Stimulated activated CD8-positive, alpha-beta memory T cell treated with anti-CD3 and anti-CD28 coated beads, Interleukin-12 subunit alpha, Interleukin-12 subunit beta, amount 100 ng/mL, for 1 hour (primary cell): Measurements from ENCODE around the gene SOBP.

ENCODE experiments used
- DNase-seq: peaks from one replicate; pipeline ENCODE4 v3.0.0-alpha.2; 2020; ENCODE audit warnings: low read depth

SOBP gene

DNA sequence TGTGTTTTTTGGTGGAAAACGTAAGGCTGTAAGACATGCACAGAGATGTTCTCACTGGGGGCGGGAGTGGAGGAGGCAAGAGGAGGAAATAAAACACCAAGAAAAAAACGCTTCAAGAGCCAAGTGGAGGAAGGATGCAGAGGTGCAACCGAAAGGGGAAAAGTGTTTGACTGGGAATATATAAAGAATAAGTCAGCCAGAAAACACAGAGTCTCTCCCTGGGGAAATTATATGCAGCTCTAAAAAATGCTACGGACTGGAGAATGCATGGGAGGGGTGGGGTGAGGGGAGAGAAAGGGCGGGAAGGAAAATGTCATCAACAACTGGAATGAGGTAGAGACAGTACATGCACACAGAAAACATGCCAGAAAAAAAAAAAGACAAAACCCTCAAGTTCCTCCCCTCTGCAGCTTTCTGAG, 200.7 kb downstream of the SOBP start:
- no peak for DNase-seq

- no peak for DNase-seq
Observed at GRCh38 chr6:107691062-107691751, 201.3 kb downstream of the SOBP start.

DNA sequence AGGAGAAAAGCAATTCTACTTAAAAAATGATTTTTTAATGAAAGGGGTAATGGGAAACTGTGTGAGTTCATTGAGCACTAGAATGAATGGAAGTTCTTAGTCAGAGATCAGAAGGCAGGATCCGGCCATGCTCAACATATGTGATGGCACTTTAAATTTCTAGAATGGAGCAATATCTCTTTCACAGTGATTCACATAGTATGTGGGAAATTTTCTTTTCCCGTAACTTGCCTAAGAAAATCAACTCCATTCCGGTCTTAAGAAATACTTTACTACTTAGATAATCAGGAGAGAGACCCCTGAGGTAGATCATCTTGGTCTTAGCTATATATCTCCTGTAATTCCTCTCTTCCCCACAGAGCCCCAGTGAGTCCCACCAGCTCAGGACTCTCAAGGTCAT, 202.4 kb downstream of the SOBP start:
- no peak for DNase-seq

DNA sequence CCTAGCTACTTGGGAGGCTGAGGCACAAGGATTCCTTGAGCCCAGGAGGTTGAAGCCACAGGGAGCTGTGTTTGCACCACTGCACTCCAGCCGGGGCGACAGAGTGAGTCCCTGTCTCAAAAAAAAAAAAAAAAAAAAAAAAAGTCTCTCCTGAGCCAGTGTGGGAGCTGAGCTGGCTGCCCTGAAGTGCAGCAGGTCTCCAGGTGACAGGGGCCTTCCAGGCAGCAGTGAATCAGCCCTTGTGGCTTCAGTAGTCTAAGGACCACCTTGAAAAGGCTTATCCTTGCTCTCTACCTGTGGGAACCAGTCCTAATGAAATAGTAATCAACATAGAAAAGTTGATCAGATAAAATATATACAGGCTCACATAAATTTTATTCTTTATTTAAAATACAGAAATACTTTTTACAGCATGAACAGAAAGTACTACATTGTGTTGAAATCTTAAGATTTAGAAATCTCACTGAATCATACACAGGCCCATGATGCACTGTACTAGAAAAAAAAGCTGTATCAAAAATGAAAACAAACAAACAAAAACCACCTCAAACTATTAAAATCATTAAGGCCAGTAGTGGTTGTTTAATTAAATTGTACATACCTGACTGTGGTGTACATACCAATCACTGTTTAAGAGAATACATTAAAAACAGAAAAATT, 205.3 kb downstream of the SOBP start:
- DNase-seq: no peak

DNA sequence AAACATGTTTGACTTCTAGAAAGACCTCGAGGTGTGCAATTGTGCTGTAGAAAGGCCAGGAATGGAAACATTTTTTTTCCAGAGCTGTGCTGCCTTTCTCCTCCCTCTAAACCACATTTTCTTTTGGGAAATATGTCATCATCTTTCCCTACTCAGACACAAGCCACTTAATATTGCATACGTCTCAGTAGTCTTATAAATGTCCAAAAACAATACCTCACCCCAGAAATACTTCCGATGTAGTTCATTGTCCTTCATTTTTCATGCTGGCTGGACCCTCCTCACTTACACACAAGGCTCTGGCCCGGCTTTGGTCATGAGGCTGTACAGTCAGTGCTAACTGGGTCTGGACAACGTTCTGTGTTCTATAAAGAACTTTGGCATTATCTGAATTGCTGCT, 207.8 kb downstream of the SOBP start:
- no peak for DNase-seq

- no peak for DNase-seq
Observed at GRCh38 chr6:107698146-107698545, 208.2 kb downstream of the SOBP start.

DNA sequence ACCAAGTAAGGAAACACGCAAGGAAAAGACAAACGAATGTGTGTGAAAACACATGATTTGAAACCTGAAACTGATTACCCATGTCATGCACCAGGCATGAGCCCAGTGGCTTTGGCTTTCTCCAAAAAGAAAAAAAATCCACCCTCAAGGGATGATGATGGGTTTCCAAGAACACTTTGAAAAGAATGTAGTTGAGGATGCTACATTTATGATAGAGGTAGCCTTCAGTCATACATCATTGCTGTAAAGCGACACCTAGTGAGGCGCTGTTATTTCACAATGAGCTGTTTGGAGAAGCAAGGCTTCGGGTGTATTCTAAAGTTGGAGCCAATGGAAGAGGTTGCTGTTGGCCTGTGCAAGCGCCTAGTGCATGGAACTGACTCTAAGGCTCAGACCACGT, 209.3 kb downstream of the SOBP start:
- no peak for DNase-seq

DNA sequence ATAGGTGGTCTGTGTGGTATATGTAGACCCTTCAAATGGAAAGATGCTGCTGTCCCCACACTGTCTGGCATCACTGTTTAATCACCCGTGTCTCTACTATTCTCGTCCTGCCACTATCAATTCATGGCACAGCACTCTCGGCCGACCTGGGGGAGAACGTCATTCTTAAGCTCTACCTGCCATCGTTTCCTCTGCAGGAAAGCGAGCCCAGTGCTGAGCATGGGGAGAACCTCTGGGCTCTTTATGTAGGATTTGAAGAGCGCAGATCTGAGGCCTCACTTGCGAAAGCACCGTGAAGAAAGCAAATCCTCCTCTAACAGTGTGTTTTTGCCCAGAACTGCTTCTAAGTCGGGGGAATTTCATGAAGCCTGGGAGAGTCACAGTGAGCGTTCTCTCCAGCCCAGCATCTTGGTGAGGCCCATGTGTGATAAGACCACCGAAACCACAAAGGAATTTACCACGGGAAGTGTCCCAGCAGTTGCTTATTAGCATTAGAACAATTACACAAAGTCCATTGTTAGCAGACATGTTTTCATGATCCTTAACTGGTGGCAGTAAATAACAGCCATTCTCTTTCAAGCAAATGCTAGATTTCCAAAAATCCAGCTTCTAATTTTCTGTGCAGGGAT, 209.9 kb downstream of the SOBP start:
- DNase-seq: no peak

GRCh38 chr6:107703606-107704005, 213.7 kb downstream of the SOBP start:
- no peak for DNase-seq

DNA sequence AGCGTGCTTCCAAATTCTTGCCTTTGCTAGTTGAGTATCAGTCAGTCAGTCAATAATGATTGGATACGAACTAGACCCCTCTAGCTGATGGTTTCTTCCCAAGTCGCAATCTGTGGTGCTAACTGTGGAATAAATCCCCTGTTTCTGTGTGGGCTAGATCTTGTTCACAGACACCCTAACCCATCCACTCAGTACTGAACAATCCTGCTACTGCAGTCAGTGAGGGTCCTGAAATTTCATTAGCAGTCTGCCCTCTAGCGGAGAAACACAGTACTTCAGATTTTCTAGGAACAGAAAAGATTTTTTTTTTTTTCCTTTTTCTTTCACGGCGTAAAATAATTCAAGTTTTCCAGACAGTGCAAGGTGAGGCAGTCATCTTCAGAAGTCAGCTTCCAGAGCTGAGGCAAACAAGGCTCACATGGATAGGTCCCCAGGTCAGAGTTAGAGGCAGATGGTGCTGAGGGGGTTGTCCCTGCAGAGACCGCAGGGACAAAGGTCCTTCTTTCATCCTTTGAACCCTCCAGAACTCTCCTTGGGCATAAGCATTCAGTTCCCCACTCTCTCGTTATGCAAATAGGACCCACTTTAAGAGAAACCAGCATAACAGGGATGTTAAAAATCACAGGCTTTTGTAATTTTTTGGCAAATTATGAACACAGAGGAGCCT, 214.6 kb downstream of the SOBP start:
- no peak for DNase-seq

DNA sequence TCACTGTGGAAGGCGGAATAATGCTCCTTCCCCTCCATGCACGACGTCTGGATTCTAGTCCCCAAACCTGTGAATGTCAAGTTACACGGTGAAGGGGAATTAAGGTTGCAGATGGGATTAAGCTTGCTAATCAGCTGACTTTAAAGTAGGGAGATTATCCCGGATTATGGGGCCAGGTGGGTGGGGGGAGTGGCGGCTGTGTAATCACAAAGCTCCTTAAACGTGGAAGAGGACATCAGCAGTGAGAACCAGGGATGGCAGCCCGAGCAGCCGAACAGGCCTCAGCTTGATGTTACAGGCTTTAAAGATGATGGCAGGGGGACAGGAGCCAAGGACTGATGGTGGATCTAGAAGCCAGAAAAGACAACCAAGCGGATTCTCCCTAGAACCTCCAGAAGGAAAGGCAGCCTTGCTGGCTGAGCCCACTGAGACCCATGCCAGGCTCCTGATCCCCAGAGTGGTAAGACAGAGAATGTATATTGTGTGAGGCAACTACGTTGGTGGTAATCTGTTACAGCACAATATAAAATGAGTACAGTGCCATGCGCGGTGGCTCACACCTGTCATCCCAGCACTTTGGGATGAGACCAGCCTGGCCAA, 216.7 kb downstream of the SOBP start:
- DNase-seq: no peak

DNA sequence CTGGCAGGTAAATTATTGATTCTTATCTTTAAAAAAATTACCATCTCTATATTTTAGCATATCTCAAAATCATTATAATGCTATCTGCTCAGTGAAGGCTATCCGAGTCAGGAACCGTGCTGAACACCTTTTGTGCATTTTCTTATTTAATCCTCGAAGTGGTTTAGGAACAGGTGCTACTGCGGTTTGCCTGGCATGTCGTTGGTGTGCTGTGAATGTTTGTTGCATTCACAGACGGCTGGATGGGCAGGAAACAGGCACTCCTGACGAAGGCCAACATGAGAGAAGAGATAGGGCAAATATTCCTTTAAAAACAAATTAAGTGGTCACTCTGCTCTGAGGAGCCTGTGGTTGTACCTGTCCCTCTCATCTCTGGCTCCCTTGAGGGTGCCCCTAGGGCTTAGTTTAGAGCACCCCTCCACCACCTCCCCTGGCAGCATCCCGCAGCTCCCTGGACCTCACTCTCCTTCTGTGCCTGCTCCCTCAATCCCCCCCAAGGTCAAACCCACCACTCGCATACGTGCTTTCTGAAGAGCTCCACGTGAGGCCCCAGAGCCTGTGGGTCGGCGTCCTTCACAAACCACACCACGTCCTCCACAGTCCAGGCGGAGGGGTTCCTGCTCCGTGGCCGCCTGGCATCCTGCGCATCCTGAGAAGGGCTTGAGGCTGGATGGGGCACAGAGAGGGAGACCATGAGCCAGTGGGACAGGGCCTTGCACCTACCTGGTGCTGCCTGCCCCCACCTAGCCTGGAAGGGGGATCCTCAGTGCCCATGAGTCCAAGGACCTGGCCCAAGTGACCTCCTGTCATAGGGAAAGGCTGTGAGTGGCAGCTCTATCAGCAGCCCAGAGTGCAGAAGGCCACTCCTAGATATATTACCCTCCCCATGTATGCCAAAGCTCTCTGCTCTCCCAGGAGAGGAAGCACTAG, 217.7 kb downstream of the SOBP start:
- no peak for DNase-seq

DNA sequence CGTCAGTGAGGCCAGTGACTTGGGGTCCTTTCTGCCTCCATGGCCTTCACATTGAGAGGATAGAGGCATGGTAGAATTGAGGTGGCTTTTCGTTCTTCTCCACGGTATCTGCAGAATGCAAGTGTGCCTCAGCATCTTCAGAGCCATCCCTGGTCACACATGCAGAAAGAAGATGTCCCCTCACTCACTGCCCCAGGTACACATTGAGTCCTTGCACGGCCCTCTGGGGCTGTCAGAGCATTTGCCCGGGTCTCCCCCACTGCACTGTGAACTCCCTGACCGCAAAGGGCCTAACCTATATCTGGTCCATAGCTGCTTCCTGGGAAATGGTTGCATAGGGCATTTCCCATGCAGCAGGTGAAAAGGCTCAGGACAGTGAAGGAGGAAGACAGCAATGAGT, 218.5 kb downstream of the SOBP start:
- DNase-seq: no peak

DNA sequence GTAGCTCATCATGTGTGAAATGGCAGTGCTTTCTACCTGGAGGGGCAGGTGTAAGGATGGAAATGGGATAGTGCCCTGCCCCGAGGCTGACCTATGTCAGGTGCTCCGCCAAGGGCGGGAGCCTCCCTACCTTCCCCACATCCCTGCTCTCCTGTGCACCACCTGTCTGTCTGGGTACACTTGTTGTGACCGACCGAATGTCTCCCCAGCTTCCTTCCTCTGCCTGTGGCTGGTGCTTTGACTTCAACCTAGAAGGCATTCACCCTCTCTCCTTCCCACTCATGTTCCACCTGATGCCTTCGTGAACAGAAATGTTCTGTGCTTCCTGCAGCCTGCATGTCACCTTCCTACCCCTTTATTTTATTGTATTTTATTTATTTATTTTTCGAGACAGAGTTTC, 219.4 kb downstream of the SOBP start:
- DNase-seq: no peak
